GM11168 (cell line): ENCODE measurements around the gene FYB1.

ENCODE experiments used
- in situ Hi-C: fragments of 300-500 bp; cut with MboI; formaldehyde crosslinking; loops from one replicate; pipeline ENCODE4 v1.12.0; 2022; ENCODE audit warnings: low sequenced_read_pairs; ENCODE audit not compliant: unreplicated experiment

Gene FYB1

DNA sequence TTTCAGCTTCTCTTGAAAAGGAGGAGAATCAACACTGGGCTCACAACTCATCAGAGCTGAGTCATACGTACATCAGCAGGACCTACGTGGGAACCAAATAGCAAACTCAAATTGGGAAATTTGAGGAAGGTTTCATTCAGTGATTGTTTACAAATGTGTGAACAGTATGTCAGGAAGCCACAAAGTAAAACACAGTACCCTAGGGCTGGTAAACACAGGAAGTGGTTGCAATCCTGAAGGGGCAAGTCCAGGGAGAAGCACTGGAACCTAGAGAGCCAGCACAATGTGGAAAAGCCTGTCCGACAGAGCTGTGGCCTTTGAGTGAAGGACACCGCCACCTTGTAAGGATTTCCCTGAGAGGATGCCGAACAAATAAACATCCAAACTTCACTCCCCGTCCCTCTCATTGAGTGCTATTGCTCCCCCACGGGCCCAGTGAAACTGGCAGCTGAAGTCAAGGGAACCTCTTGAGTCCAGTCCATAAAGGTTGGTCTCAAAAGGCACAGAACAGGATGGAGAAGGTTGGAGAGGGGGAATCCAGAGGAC, 118.4 kb downstream of the FYB1 start:
- in situ Hi-C loops: loop anchor here (5.0 kb wide), 1 partner anchor 89 kb away; no protein-coding TSS in a partner anchor

DNA sequence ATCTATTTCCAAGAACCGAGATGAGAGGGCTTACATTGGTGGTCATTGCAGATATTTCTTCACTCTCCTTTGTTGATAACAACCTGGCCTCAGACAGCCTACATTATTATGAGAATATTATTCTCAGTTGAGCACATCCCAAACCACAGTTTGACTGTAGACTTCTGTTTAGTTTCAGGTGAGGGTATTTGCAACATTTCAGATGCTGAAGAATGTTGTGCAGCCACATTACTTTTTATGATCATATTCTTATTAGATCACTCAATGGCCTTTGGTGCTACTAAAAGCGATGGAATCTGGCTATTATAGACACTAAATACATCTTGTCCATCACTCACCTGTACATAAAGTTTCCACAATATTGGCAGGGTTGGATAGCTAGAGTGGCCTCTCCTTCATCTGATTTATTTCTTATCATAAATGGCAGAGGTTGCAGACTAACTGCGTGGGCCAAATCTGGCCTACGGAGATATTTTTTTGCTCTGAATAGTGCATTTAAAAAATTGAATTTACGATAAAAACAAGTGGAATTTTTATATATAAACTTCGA, 119.0 kb downstream of the FYB1 start:
- in situ Hi-C loops: loop anchor here (5.0 kb wide), 1 partner anchor 88 kb away; no protein-coding TSS in a partner anchor

DNA sequence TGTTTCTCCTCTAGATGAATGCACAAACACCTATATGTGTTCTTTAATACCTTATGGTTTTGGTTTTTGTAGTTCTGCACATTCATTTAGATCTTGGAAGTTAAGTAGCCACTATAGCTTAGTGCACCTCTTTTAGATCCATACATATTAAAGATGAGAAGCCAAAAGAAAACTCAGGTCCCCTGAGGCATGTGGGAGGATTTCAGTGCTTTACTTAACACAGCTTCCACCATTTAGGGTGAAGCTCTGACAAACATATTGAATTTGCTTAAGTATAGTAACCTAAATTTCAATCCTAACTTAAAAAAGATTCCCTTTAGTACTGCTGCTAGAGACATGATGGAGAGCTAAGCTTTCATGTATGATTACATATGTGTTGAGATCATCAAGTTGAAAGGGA, 119.5 kb downstream of the FYB1 start:
- in situ Hi-C loops: loop anchor here (5.0 kb wide), 1 partner anchor 88 kb away; no protein-coding TSS in a partner anchor

DNA sequence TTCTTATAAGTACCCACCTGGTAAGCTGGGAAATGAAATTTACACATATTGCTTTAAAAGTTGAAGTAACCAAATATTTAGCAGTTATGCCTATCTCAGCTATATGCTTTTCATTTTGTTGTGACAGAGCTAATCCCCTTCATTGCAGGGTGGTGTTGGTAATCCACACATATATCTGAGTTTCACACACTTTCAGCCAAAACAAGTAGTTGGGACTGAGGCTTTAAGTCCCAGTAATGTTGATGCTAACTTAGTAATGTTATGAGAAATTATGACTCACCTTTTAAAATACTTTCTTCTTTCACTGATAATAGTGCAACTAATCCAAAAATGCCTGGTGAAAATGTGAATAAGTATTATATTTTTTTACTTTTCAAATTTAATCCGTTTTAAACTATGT, 126.0 kb downstream of the FYB1 start:
- in situ Hi-C loops: no loop called here

DNA sequence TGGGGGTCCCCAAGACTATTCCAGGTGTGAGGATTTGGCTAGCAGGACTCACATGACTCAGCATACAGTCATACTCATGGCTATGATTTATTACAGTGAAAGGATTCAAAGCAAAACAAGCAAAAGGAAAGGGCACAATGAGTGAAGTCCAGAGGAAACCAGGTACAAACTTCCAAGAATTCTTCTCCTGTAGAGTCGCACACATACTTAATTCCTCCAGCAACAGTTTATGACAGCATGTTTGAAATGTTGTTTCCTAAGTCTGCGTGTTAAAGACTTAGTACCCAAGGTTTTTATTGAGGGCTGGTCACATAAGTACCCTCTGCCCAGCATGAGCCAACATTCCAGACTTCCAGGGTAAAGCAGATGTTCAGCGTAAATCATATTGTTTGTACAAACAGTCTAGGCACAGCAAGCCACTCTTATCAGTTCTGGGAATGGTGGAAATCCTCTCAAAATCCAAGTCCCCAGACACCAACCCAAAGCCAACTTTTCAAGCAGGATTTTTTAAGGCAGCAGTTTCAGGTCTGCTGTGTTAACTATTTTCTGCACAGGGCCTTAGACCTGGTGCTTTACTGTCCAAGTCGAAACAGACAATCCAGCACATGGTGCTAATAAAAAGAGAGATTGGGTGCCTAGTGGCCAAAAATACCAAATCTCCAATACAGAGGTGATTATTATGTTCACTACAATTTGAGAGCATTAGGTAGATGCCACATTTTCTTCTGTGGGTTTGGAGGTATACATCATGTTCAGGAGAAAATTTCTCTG, 126.6 kb downstream of the FYB1 start:
- in situ Hi-C loops: no loop called here

DNA sequence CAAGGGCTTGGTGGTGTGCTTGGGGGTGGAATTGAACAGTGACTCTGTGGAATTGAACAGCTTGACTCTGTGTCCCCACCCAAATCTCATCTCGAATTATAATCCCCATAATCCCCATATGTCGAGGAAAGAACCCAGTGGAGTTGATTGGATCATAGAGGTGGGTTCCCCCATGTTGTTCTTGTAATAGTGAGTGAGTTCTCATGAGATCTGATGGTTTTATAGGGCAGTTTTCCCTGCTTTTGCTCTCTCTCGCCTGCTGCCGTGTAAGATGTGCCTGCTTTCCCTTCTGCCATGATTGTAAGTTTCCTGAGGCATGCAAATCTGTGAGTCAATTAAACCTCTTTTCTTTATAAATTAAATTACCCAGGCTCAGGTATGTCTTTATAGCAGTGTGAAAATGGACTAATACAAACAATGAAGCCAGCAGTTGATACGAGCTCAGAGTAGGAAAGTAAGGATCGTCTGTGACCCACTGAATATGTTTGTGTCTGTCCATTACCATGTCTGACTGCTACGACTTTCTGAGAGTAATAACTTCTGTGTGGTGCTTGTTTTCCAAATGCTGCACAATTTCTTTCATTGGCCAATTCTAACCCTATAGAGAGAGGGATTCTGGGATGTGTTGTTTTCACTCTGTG, 127.3 kb downstream of the FYB1 start:
- in situ Hi-C loops: no loop called here

DNA sequence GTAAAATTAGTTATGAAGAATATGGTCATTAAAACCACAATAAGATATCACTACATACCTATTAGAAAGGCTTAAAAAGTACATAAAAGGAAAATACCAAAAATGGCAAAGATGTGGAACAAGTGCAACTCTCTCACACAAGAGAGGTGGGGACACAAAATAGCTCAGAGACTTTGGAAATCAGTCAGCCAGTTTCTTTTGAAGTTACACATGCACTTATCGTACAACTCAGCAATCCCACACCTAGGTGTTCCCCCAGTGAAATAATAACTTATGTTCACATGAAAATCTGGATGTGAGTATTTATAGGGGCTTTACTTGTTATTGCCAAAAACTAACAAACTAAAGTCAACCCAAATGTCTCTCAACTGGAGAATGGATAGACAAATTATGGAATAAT, 135.4 kb downstream of the FYB1 start:
- in situ Hi-C loops: no loop called here

DNA sequence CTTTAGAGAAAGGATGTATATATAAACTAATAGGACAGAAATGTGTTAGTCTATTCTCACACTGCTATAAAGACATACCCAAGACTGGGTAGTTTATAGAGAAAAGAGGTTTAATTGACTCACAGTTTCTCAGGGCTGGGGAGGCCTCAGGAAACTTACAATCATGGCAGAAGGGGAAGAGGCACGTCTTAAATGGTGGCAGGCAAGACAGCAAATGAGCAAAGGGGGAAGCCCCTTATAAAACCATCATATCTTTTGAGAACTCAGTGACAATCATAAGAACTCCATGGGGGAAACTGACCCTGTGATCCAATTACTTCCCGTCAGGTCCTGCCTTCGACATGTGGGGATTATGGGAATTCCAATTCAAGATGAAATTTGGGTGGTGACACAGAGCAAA, 136.4 kb downstream of the FYB1 start:
- in situ Hi-C loops: no loop called here

DNA sequence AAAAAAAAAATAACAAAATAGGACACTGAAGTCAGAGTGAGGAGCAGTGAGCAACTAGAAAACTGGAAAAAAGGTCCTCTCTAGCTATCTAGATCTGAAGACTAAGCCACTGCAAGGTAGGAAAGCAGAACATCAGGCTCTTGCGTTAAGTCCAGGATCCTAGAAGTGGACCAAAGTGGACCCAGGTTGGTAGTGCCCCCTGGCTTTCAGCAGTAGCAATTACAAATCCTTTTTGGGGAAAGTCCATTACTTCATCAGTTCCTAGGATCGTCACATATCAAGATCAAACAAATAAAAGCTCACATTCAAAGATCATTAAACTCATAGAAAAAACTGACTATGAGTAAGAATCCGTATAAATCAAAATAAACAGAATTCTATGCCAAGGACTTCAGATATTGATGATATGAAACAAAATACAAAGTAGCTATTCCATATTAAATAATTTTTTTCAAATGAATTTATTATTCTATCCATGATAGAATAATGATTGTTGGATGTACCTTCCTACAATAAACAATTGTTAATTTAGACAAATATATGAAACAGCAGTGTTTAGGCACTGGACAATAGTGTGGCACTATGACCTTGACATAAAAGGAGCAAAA, 138.7 kb downstream of the FYB1 start:
- in situ Hi-C loops: no loop called here

DNA sequence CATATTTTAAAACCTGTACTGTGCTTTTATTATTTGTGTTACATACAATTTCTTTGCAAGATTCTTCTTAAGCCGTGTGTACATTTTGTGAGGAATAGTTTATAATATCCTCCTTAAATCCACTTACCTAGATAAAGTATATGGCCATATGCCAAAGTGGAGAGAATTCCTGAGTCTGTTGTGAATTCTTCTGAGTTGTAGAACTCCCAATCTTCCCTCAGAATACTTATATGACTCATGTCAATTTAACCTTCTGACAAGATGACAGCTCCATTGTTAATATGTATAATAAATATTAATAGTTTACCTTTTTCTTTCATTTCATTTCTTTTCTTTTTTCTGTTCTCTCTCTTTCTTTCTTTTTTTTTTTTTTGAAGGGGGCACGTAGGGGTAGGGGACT, 139.2 kb downstream of the FYB1 start:
- in situ Hi-C loops: no loop called here

DNA sequence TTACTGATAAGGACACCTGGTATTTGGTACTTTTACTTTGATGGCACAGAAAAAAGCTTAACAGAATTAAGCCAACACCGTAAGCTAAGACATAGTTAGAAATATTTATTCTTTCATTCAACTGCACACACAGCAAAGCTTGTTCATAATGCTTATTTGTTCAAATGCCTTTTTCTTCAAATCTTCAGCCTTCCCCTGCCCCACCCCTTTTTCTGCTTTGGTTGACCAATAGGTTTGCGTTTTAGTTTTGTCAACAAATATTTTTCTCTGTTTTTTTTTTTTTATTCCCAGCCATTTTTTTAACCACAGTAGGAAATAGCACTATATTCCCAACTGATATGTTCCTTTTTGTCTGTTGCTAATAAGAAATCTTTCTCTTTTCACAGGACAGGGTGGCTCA, 140.2 kb downstream of the FYB1 start:
- in situ Hi-C loops: no loop called here

DNA sequence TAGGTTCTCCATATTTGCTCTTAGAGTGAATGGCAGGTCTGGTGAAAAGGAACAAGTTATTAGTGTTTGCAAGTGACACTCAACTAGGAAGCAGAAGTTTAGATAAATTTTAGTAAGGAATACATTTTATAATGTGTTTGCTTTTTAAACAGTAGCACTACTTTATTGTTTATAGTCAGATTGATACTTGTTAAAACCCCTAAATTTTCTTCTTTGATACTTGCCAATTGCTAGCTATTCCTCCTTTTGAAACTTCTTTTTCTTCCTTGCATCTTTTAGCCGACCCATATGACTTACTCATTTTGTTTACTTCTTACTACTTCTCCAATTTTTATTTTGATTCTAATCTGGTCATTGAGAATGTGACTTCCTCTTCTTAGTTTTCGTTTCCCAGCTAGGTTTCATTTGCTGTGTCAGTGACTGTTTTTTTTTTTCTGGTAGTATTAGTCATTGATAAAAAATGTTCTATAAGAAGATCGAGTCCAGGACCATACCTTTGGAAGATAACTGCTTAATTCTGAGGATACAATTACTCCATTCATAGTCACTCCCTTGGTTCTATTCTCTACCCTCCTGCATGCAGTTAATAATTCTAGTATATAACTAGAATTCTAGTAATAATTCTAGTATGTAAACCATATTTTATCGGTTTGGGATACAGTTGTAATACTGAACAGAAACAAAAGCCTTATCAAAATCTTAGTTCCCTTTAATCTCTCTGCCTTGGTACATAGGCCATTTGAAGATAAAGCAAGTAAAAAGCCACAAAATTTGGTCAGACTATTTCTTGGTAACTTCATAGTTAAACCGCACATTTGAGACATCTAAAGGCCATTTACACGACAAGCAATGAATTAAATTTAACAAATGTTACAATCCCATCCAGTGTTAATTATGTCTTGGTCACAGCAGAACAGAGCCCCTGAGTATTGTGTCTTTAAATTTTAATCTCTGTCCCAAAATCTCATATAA, 142.3 kb downstream of the FYB1 start:
- in situ Hi-C loops: no loop called here

DNA sequence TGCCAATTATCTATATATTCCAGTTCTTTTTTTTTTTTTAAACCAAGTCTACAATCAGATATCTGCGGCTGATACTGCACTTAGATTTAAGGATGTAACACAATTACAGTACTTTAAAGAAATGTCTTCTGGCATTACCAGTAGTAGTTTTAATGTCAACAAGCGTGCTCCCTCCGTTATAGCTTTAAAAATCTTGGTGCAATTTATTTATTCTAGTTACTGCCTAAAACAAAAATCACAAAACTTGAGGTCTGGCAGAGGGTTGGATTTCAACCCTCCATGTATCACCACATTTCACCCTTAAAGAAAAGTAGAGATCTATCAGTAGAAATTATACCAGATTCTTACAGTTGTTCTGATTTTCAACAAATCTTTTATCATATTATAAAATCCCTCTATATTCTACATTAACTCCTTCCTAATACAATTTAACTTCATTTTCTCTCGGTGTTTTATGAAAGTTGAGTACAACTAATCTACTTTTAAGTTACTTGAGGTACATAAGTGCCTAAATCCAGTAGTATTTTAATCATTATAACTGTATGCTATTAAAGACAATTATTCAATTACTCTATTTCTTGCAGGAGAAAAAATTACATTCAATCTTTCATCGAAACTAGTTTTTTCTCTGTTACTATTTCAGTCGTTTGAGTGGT, 143.1 kb downstream of the FYB1 start:
- in situ Hi-C loops: no loop called here

DNA sequence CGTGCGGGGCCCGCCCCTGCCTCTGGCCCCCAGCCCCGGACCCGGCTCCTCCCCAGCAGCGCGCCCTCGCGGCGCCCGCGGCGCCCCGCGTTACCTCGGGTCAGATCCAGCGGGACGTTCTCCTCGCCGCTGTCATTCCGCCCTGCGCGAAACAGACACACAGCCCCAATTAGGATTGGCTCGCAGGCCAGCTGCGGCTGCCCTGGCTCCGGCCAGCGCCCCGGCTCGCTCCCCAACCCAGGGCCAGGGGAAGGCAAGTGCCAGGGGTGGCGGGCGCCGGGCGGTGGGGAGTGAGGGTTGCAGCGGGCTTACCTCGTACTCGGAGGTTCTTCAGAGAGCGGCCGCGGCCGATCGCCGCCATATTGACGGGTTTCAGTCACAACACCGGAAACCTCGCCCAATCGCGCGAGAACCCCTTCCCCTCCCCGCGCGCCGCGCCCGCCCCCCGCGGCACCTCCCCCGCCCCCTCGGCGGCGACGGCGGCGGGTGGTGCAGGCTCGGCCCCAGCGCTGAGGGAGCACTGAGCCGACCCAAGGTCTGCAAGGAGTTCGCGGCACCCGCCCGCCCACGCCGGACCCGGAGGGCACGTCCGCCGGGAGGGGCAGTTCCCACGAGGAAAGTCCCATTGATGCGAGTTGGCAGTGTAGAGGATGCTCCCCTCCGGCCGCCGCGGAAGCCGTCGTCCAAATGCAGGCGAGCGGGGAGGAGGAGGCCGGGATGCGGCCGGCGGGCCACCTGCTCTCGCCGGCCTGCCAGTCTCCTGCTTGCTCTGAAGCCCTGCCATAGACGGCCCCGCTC, 145.1 kb downstream of the FYB1 start, which contains the start of gene RICTOR:
RICTOR (minus strand) TSS at position 383 of the 798 bp plus-strand sequence; CDS start at position 361, 22 bp downstream.
- in situ Hi-C loops: no loop called here

DNA sequence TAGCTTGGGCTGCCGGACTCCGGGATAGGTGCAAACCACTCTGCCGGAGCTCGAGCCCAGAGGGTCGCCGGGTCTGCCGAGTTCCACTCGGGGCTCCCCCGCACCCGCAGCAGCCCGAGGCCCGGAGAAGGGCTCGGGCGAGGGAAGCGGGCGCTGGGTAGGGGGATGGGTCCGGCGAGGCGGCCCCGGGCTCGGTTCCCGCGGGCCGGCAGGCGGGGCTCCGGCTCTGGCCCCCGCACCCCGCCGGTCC, 145.7 kb downstream of the FYB1 start:
- in situ Hi-C loops: no loop called here

DNA sequence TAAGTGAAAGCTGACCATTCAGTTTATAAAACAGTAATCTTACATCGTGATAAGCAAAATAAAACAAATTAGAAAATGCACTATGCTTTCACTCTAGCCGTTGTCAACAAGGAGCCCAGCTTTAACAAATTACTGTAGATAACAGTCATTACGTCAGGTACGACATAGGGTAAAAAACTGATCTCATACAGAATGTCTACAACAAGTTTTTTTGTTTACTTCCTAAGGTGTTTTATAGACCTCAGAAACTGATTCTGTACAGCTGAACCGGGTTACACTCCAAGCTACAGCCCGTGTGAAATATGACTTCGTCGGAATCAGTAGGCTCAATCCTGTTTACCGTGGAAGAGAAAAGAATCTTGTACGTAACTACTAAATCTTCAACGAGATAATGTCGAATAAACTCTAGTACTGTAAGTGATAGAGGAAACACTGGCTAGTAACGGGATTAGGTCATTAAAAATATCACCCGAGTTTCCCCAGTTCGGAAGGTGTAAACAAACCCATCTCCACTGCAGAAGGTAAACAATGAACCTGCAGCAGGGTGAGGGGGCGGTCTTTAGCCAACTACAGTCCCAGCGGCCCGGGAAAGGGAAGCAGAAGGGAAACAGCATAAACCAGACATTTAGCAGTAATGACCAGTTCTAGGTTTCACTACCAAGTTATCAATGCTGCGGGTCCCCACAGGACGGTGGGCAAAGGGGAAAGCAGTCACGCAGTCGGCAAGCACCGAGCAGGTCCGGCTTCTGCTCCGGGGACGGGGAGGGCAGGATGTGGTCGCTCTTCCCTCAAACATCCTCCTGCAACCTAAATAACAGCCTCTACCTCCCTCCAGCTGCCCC, 146.2 kb downstream of the FYB1 start:
- in situ Hi-C loops: no loop called here

DNA sequence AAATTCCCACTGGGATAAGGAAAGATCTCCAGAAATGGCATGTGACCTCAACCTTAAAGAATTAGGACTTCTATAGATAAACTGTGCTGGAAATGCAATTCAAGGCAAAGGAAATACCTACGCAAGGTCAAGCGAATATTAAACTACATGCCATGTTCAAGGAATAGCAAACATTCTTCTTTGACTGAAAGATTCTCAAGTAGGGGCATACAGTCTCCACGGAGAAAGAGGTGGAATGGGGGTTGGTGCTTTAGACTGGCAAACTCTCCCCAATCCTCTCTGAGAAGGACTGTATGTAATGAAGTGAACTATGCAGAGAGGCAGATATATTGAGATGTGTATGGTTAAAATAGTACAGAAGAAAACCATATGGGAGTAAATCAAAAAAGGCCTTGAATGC, 151.3 kb downstream of the FYB1 start:
- in situ Hi-C loops: no loop called here

DNA sequence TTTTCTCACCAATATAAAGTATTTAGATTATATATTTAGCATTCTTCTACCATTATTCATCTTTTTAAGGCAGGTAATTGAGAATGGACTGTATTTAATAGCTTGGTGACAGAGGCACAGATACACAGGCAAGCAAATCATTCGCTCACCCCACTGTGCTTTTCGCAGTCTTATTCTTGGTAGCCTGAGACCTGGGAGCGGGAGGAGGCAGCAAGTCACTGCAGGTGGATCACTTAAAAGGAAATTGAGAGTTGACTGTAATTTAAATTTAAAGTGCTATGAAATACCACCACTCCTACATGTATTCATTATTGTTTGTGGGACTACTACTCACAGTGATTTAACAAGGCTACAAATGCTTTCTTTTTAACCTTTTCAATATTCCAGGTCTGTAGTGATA, 154.9 kb downstream of the FYB1 start:
- in situ Hi-C loops: no loop called here
